ENCODE results near the gene BCL7B.

GRCh38 chr7:73507556-73507955, 49.9 kb downstream of the BCL7B start:
- TF ChIP-seq POLR2A (IDR thresholded peaks at IDR 0.05; ENCODE audit: low read length): no peak
- TF ChIP-seq GATA1 (IDR thresholded peaks at IDR 0.05; ENCODE audit: low read depth, low read length): no peak

All from erythroblast (primary cell).